C1 segment of cervical spinal cord (tissue), 14 donors: ENCODE data around the gene EXO5.
"Not testable (repeated sequence)": the region's sequence is repeated elsewhere in the genome, so short reads cannot be mapped to it uniquely, and the experiment has no call there.

Source experiments
- DNase-seq, 14 donors: peaks; one replicate each; lab custom pipeline; 2025; lab: John Stamatoyannopoulos, UW

The EXO5 gene

GRCh38 chr1:40553017-40553416 lies 44.5 kb downstream of the EXO5 start:
- DNase-seq, result no peak

GRCh38 chr1:40554807-40555206 lies 46.2 kb downstream of the EXO5 start:
- not testable (repeated sequence) for DNase-seq

- DNase-seq, result no peak
Observed at GRCh38 chr1:40556121-40556520, 47.6 kb downstream of the EXO5 start.

DNA sequence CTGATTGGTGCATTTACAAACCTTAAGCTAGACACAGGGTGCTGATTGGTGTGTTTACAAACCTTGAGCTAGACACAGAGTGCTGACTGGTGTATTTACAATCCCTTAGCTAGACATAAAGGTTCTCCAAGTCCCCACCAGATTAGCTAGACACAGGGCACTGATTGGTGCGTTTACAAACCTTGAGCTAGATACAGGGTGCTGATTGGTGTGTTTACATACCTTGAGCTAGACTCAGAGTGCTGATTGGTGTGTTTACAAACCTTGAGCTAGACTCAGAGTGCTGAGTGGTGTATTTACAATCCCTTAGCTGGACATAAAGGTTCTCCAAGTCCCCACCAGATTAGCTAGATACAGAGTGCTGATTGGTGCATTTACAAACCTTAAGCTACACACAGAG lies 49.7 kb downstream of the EXO5 start:
- DNase-seq, result not testable (repeated sequence)

DNA sequence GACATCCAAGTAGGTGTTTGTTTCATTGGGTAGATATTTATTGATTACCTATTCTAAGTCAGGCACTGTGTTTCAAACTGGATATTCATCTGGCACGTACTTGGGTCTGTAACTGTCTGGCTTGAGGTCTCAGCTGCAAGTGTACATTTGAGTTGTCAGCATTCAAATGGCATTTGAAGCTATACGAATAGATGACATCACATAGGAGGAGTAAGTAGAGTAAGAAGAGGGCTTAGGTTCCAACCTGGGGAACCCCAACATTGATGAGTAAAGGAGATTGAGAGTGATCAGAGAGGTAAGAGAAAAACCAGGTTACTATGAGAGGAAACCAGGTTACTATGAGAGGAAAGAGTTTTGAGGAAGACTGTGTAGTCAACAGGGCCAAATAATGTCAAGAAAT lies 53.6 kb downstream of the EXO5 start:
- DNase-seq, result no peak

DNA sequence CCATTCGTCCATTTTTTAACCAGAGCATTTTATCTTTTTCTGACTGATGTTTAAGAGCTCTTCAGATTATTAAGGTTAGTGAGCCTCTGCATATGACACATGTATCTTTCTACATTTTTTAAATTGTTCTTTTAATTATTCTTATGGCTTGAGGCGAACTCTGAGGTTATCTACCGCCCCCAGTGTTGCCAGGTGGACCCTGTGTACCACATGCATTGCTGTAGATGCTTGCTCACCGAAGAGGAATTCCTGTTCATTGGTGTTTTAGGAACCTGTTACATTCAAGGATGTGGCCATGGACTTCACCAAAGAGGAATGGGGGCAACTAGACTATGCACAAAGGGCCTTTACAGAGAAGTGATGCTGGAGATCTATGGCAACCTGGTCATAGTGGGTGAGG lies 54.7 kb downstream of the EXO5 start:
- DNase-seq, result no peak

- DNase-seq, result no peak
Observed at GRCh38 chr1:40564506-40564905, 55.9 kb downstream of the EXO5 start.

DNA sequence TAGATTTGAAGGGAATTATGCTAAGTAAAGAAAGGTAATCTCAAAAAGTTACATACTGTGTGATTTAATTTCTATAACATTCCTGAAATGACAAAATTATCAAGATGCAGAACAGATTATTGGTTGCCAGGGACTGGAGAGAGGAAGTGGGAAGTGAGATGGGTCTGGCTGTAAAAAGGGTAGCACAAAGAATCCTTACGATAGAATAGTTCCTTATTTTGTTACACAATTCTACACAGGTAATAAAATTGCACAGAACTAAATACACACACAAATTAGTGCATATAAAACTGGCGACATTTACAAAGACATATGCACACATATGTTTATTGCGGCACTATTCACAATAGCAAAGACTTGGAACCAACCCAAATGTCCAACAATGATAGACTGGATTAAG lies 56.3 kb downstream of the EXO5 start:
- no peak for DNase-seq
